H9 (cell line): ENCODE results near the gene ZNF142. TPM values are rescaled to one million over a fixed set of nuclear protein-coding genes. Genes with fewer than 3 reads are reported as not detected.

Experiments
- DNase-seq: peaks from one replicate; pipeline ENCODE4 v3.0.0-alpha.2; 2017
- H2AFZ ChIP-seq: one replicate; pipeline ENCODE4 v1.6.1; 2013; ENCODE audit warnings: mild to moderate bottlenecking, low read length, control low read depth, moderate library complexity
- H2AK5ac ChIP-seq: 2 replicates; pipeline ENCODE4 v1.6.1; 2013; ENCODE audit warnings: low read length, control low read depth, mixed read lengths; ENCODE audit not compliant: insufficient read length
- H2BK120ac ChIP-seq: one replicate; pipeline ENCODE4 v1.6.1; 2013; ENCODE audit warnings: low read depth, mild to moderate bottlenecking, low read length, control low read depth, inconsistent platforms; ENCODE audit not compliant: poor library complexity, severe bottlenecking
- H2BK12ac ChIP-seq: 2 replicates; pipeline ENCODE4 v1.6.1; 2013; ENCODE audit warnings: low read length, control low read depth, mixed read lengths, low read depth; ENCODE audit not compliant: insufficient read length
- H2BK15ac ChIP-seq: 2 replicates; pipeline ENCODE4 v1.6.1; 2013; ENCODE audit warnings: low read depth, low read length, control low read depth
- H2BK20ac ChIP-seq: one replicate; pipeline ENCODE4 v1.6.1; 2013; ENCODE audit warnings: low read depth, mild to moderate bottlenecking, low read length, control low read depth, inconsistent platforms; ENCODE audit not compliant: poor library complexity, severe bottlenecking
- H2BK5ac ChIP-seq: 2 replicates; pipeline ENCODE4 v1.6.1; 2013; ENCODE audit warnings: low read length, control low read depth, mixed read lengths; ENCODE audit not compliant: insufficient read length
- H3K14ac ChIP-seq: 2 replicates; pipeline ENCODE4 v1.6.1; 2013; ENCODE audit warnings: low read length, control low read depth; ENCODE audit not compliant: insufficient read depth
- H3K18ac ChIP-seq: 2 replicates; pipeline ENCODE4 v1.6.1; 2013; ENCODE audit warnings: low read depth, mild to moderate bottlenecking, mixed read lengths, low read length, control low read depth; ENCODE audit not compliant: insufficient read length
- H3K23ac ChIP-seq: 2 replicates; pipeline ENCODE4 v1.6.1; 2013; ENCODE audit warnings: low read length, control low read depth, mixed read lengths, low read depth; ENCODE audit not compliant: insufficient read length
- H3K23me2 ChIP-seq: 2 replicates; pipeline ENCODE4 v1.6.1; 2013; ENCODE audit warnings: low read depth, mild to moderate bottlenecking, mixed read lengths, low read length, control low read depth; ENCODE audit not compliant: insufficient read length, poor library complexity, severe bottlenecking
- H3K27ac ChIP-seq: 2 replicates; pipeline ENCODE4 v1.5.1; 2013; ENCODE audit warnings: low read length, control low read depth, mixed read lengths, low read depth; ENCODE audit not compliant: insufficient read length
- H3K27me3 ChIP-seq: 2 replicates; pipeline ENCODE4 v1.6.1; 2013; ENCODE audit warnings: low read length, control low read depth, inconsistent platforms; ENCODE audit not compliant: insufficient read depth
- H3K4ac ChIP-seq: 2 replicates; pipeline ENCODE4 v1.6.1; 2013; ENCODE audit warnings: low read depth, mild to moderate bottlenecking, control low read depth, inconsistent platforms, low read length, moderate library complexity
- H3K4me1 ChIP-seq: 2 replicates; pipeline ENCODE4 v1.6.1; 2013; ENCODE audit warnings: low read length, control low read depth, inconsistent platforms; ENCODE audit not compliant: insufficient read depth
- H3K4me2 ChIP-seq: 2 replicates; pipeline ENCODE4 v1.6.1; 2013; ENCODE audit warnings: low read length, control low read depth, mixed read lengths; ENCODE audit not compliant: insufficient read length, insufficient read depth
- H3K56ac ChIP-seq: 2 replicates; pipeline ENCODE4 v1.6.1; 2013; ENCODE audit warnings: low read depth, mild to moderate bottlenecking, mixed read lengths, low read length, control low read depth; ENCODE audit not compliant: insufficient read length
- H3K79me1 ChIP-seq: 2 replicates; pipeline ENCODE4 v1.6.1; 2013; ENCODE audit warnings: low read depth, mild to moderate bottlenecking, moderate library complexity, low read length, control low read depth, inconsistent platforms; ENCODE audit not compliant: insufficient read depth, poor library complexity, severe bottlenecking
- H3K79me2 ChIP-seq: 2 replicates; pipeline ENCODE4 v1.6.1; 2013; ENCODE audit warnings: low read length, control low read depth, inconsistent platforms; ENCODE audit not compliant: insufficient read depth
- H3K9ac ChIP-seq: 2 replicates; pipeline ENCODE4 v1.6.1; 2013; ENCODE audit warnings: low read length, control low read depth, mixed read lengths; ENCODE audit not compliant: insufficient read length; ENCODE audit errors: extremely low read depth
- H3K9me3 ChIP-seq: one replicate; pipeline ENCODE4 v1.6.1; 2013; ENCODE audit warnings: low read depth, low read length, inconsistent platforms; ENCODE audit not compliant: control insufficient read depth
- H3T11ph ChIP-seq: one replicate; pipeline ENCODE4 v1.6.1; 2013; ENCODE audit warnings: mild to moderate bottlenecking, low read length, control low read depth, inconsistent platforms
- H4K20me1 ChIP-seq: one replicate; pipeline ENCODE4 v1.6.1; 2013; ENCODE audit not compliant: control insufficient read depth, insufficient read length, insufficient read depth
- H4K5ac ChIP-seq: 2 replicates; pipeline ENCODE4 v1.6.1; 2013; ENCODE audit warnings: low read depth, mild to moderate bottlenecking, mixed read lengths, low read length, control low read depth; ENCODE audit not compliant: insufficient read length
- H4K8ac ChIP-seq: replicated peaks from 2 replicates; pipeline ENCODE4 v1.6.1; 2013; ENCODE audit warnings: low read length, control low read depth, mixed read lengths, low read depth; ENCODE audit not compliant: insufficient read length
- H4K91ac ChIP-seq: 2 replicates; pipeline ENCODE4 v1.6.1; 2013; ENCODE audit warnings: low read depth, mild to moderate bottlenecking, moderate library complexity, mixed read lengths, low read length, control low read depth; ENCODE audit not compliant: insufficient read length
- H3K27ac Mint-ChIP-seq, 3 experiments: 2 replicates in 2 of 3; 3 replicates in 1 of 3; pipeline ENCODE4 v1.8.0; 2020 to 2021; ENCODE audit warnings: mixed read lengths in 3 of 3, mild to moderate bottlenecking in 1 of 3, moderate library complexity in 1 of 3
- H3K27me3 Mint-ChIP-seq: 2 replicates; pipeline ENCODE4 v1.8.0; 2021; ENCODE audit warnings: low read depth, mild to moderate bottlenecking, moderate library complexity, mixed read lengths
- H3K36me3 Mint-ChIP-seq, 3 experiments: 2 replicates in 2 of 3; 3 replicates in 1 of 3; pipeline ENCODE4 v1.8.0; 2020 to 2021; ENCODE audit warnings: low read depth in 3 of 3, mixed read lengths in 3 of 3; ENCODE audit not compliant: insufficient read depth in 1 of 3
- H3K4me1 Mint-ChIP-seq, 2 experiments: 2 replicates each; pipeline ENCODE4 v1.8.0; 2020; ENCODE audit warnings: mixed read lengths in 2 of 2
- H3K4me3 Mint-ChIP-seq, 2 experiments: 2 replicates in 1 of 2; 3 replicates in 1 of 2; pipeline ENCODE4 v1.8.0; 2020 to 2021; ENCODE audit warnings: mild to moderate bottlenecking in 2 of 2, mixed read lengths in 2 of 2, moderate library complexity in 1 of 2
- H3K9me3 Mint-ChIP-seq, 2 experiments: 2 replicates in 1 of 2; 3 replicates in 1 of 2; pipeline ENCODE4 v1.8.0; 2020; ENCODE audit warnings: mild to moderate bottlenecking in 2 of 2, mixed read lengths in 2 of 2, moderate library complexity in 1 of 2
- CTCF ChIP-seq: fragments of 200-600 bp; sonication (generic); conservative IDR thresholded peaks from 3 replicates; pipeline ENCODE4 v1.8.0; 2021; ENCODE audit warnings: antibody characterized with exemption, mild to moderate bottlenecking
- WGBS: extraction: QIAGEN DNeasy Blood & Tissue Kit; methylation state at CpG from one replicate; pipeline ENCODE4 v1.1.7; 2013; ENCODE audit warnings: missing lambda C conversion rate, low lambda C conversion rate, mixed read lengths; ENCODE audit not compliant: insufficient read length; ENCODE audit errors: extremely low coverage; 5-methylcytosine and 5-hydroxymethylcytosine counted together
- total RNA-seq: library from RNA; stranded (reverse); gene quantifications from 2 replicates; pipeline ENCODE4 v1.2.1, GENCODE V29; 2021

The ZNF142 gene
- total RNA-seq, 1 experiment from 2014 or later = 43.4 TPM

GRCh38 chr2:218605432-218605831 is 54.0 kb downstream of the ZNF142 start:
- no peaks in the 10 kb centered on the region for H4K20me1 ChIP-seq
- no peak overlapping the region for H2AK5ac ChIP-seq
- H2BK120ac ChIP-seq = no peak overlapping the region
- no peak overlapping the region for H3K4ac ChIP-seq
- H3K4me2 ChIP-seq = no peak overlapping the region
- no peak overlapping the region for H3K9ac ChIP-seq
- H3K9me3 ChIP-seq = no peaks in the 10 kb centered on the region
- no peaks in the 10 kb centered on the region for H3K4me1 ChIP-seq
- H2BK12ac ChIP-seq = no peak overlapping the region
- Mint-ChIP-seq H3K27ac (peak overlapping the region in 1 of 3 experiments; percentile 64; a peak in 1 of 7 replicates), H3K27me3 (no peaks in the 10 kb centered on the region; the same call in 1 of the 2 replicates), H3K36me3 (no peaks in the 10 kb centered on the region; a peak in 1 of 7 replicates), H3K4me1 (peaks cover 10 to 13% of the 10 kb centered on the region in 2 experiments), H3K4me3 (no peak overlapping the region), H3K9me3 (no peaks in the 10 kb centered on the region)
- H2BK15ac ChIP-seq = no peak overlapping the region
- DNase-seq = no peak
- no peak overlapping the region for H2BK20ac ChIP-seq
- H3K79me2 ChIP-seq = no peaks in the 10 kb centered on the region
- no peak overlapping the region for H3K23ac ChIP-seq
- H4K5ac ChIP-seq = no peak overlapping the region
- no CpG with 5 or more reads among the region's 2 CpGs for WGBS
- no peak overlapping the region for H3K56ac ChIP-seq
- no peak overlapping the region for H2AFZ ChIP-seq
- TF ChIP-seq CTCF = no peak
- H3K27ac ChIP-seq = no peak overlapping the region
- H3K79me1 ChIP-seq = no peaks in the 10 kb centered on the region
- no peaks in the 10 kb centered on the region for H3K27me3 ChIP-seq
- H2BK5ac ChIP-seq = no peak overlapping the region
- no peak overlapping the region for H3T11ph ChIP-seq
- H4K91ac ChIP-seq = no peak overlapping the region
- no peak overlapping the region for H4K8ac ChIP-seq
- no peak overlapping the region for H3K14ac ChIP-seq
- H3K18ac ChIP-seq = no peak overlapping the region
- no peaks in the 10 kb centered on the region for H3K23me2 ChIP-seq

Other genes starting within 250 kb of the ZNF142 start
- 4.0 and 4.2 TPM in 2 replicates for gene VIL1, start 240.5 kb downstream of the ZNF142 start, total RNA-seq
- gene USP37, start 91.3 kb downstream of the ZNF142 start, total RNA-seq = 34.5 and 34.9 TPM in 2 replicates
- gene CNOT9, start 90.8 kb downstream of the ZNF142 start, total RNA-seq = 83.5 and 91.2 TPM in 2 replicates
- gene PLCD4, start 51.7 kb downstream of the ZNF142 start, total RNA-seq = 0.18 and 0.42 TPM in 2 replicates
- 39.1 and 44.1 TPM in 2 replicates for gene BCS1L, start 60 bp upstream of the ZNF142 start, total RNA-seq
- gene RNF25, start 12.4 kb upstream of the ZNF142 start, total RNA-seq = 35.3 and 40.7 TPM in 2 replicates
- 32.7 and 38.7 TPM in 2 replicates for gene STK36, start 12.5 kb upstream of the ZNF142 start, total RNA-seq
- 91.4 and 96.4 TPM in 2 replicates for gene TTLL4, start 51.2 kb upstream of the ZNF142 start, total RNA-seq
- gene CYP27A1, start 122.5 kb upstream of the ZNF142 start, total RNA-seq = 3.1 and 3.4 TPM in 2 replicates
- gene PRKAG3, start 172.2 kb upstream of the ZNF142 start, total RNA-seq = not detected in 2 replicates
- not detected in 2 replicates for gene WNT6, start 200.2 kb upstream of the ZNF142 start, total RNA-seq
- not detected in 2 replicates for gene WNT10A, start 221.2 kb upstream of the ZNF142 start, total RNA-seq